Mucosa of descending colon (tissue), 3 donors: Measurements from ENCODE around the gene MICALL1. TPM values are rescaled to one million over a fixed set of nuclear protein-coding genes. Genes with fewer than 3 reads are reported as not detected.

ENCODE experiments used
- ATAC-seq: fragments of 200-7000 bp; cut with Tn5 transposase; one replicate; pipeline ENCODE4 v1.9.1; 2020; ENCODE audit warnings: mild to moderate bottlenecking, moderate library complexity
- DNase-seq, 3 donors: peaks; one replicate each; pipeline ENCODE4 v3.0.0-alpha.2; 2020
- H3K36me3 ChIP-seq: fragments of 200-600 bp; one replicate; pipeline ENCODE4 v1.8.0; 2021; ENCODE audit warnings: low read depth, mild to moderate bottlenecking
- H3K4me1 ChIP-seq: fragments of 200-600 bp; one replicate; pipeline ENCODE4 v1.8.0; 2021; ENCODE audit warnings: low read depth, mild to moderate bottlenecking
- H3K4me3 ChIP-seq: fragments of 200-600 bp; one replicate; pipeline ENCODE4 v1.8.0; 2021; ENCODE audit warnings: mild to moderate bottlenecking
- H3K9me3 ChIP-seq: fragments of 200-600 bp; one replicate; pipeline ENCODE4 v1.8.0; 2021; ENCODE audit warnings: mild to moderate bottlenecking
- CTCF ChIP-seq: fragments of 200-600 bp; IDR thresholded peaks from one replicate; pipeline ENCODE4 v1.8.0; 2022; ENCODE audit warnings: antibody characterized with exemption, mild to moderate bottlenecking
- intact Hi-C, 2 donors: fragments of 100-400 bp; cut with DNase I in 1 of 2; cut with micrococcal nuclease in 1 of 2; formaldehyde crosslinking; loops; one replicate each; pipeline versions ENCODE4 v1.11.0 to v1.11.1; 2022; cut with DNase I, micrococcal nuclease
- total RNA-seq, 3 donors: library from RNA; stranded (reverse); fragmentation: NEBNext Ultra II Directional in 2 of 3; extraction: Animal tissue kit (Norgen Biotek cat#: 25700) in 2 of 3; gene quantifications; one replicate each; pipeline versions ENCODE4 v1.2.1 to v1.2.4, GENCODE V29; 2021 to 2023
- donor health status: DM: no; HTN: no; CAD: no; lungs with moderate emphysema.
- donor health status: DM: no; HTN: no; CAD: no.
- donor health status: DM: no; HTN: yes; CAD: no.

MICALL1 gene
- total RNA-seq, 3 donors from 2014 or later, result 26.1 to 100 (median 28.6) TPM

GRCh38 chr22:37892566-37893335, 13.3 kb upstream of the MICALL1 start:
- H3K4me1 ChIP-seq, result no peaks in the 10 kb centered on the region
- intact Hi-C loops, result no loop called here
- no peak for ATAC-seq
- H3K9me3 ChIP-seq, result no peaks in the 10 kb centered on the region
- H3K36me3 ChIP-seq, result peaks cover 6% of the 10 kb centered on the region
- TF ChIP-seq CTCF, result no peak
- H3K4me3 ChIP-seq, result no peak overlapping the region
- DNase-seq, result peak in 1 of 3 donors; percentile 50

- Histone ChIP-seq H3K4me3 (no peak overlapping the region), H3K4me1 (no peaks in the 10 kb centered on the region), H3K36me3 (no peaks in the 10 kb centered on the region), H3K9me3 (no peaks in the 10 kb centered on the region)
- no peak for TF ChIP-seq CTCF
- intact Hi-C loops, result no loop called here
- DNase-seq (no peak), ATAC-seq (no peak)
Measured at GRCh38 chr22:37893583-37893983, 12.5 kb upstream of the MICALL1 start.

GRCh38 chr22:37894939-37895670, 11.0 kb upstream of the MICALL1 start:
- H3K4me3 ChIP-seq, result no peak overlapping the region
- no peak for TF ChIP-seq CTCF
- H3K36me3 ChIP-seq, result no peaks in the 10 kb centered on the region
- no peak for ATAC-seq
- H3K4me1 ChIP-seq, result no peaks in the 10 kb centered on the region
- H3K9me3 ChIP-seq, result no peaks in the 10 kb centered on the region
- intact Hi-C loops, result no loop called here
- no peak for DNase-seq

- Histone ChIP-seq H3K4me1 (no peaks in the 10 kb centered on the region), H3K36me3 (no peaks in the 10 kb centered on the region), H3K9me3 (no peaks in the 10 kb centered on the region), H3K4me3 (no peak overlapping the region)
- TF ChIP-seq CTCF, result no peak
- DNase-seq, result peak in 1 of 3 donors; percentile 51
- intact Hi-C loops, result no loop called here
- ATAC-seq, result peak; percentile 94
Measured at GRCh38 chr22:37896181-37896592, 9.9 kb upstream of the MICALL1 start.

GRCh38 chr22:37896939-37897338, 9.2 kb upstream of the MICALL1 start:
- Histone ChIP-seq H3K9me3 (no peaks in the 10 kb centered on the region), H3K4me1 (no peaks in the 10 kb centered on the region), H3K36me3 (no peaks in the 10 kb centered on the region), H3K4me3 (no peak overlapping the region)
- ATAC-seq (no peak), DNase-seq (no peak)
- no peak for TF ChIP-seq CTCF
- intact Hi-C loops, result no loop called here
